Measurements from ENCODE around the gene GPHN.
"Not testable (repeated sequence)": the region's sequence is repeated elsewhere in the genome, so short reads cannot be mapped to it uniquely, and the experiment has no call there.

Gene GPHN

DNA sequence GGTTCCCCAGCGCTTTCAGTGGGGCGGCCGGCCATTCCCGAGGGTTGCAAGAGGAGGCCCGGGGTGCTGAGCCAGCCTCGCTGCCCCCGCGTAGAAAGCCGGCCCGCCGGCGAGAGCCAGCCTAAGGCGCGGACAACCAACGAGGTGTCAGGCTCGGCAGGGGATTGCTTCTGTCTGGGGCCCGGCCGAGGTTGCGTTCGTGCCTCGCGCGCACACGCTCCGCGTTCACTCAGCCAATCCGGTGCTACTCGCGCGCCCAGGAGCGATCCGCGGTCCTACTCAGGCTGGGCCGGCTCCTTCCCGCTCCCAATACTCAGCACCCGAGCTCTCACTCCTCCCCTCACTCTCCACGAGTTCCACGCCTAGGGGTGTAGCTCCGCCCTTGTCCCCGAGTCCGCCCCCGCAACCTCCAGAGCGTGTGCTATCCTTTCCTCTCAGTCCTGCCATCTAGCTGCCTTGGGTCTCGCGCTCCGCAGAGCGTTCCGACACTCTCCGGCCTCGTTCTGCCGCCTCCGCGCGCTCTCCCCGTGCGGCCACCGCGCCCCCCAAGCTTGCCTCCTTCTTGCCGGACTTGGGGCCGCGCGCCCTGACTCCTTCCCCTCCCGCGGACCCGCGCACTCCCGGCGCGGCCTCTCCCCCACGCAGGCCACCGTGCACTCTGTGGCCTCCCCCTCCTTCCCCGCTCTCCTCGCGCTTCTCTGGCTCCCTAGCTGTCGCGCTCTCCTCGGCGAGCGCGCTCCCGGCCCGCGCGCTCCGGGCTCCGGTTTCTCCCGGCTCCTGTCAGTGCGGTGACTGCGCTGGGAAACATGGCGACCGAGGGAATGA is at the start of gene GPHN:
Gene GPHN, plus strand, starts transcription at position 426 of the 825 bp plus-strand sequence.
- DNase-seq = peak; percentile 85

DNA sequence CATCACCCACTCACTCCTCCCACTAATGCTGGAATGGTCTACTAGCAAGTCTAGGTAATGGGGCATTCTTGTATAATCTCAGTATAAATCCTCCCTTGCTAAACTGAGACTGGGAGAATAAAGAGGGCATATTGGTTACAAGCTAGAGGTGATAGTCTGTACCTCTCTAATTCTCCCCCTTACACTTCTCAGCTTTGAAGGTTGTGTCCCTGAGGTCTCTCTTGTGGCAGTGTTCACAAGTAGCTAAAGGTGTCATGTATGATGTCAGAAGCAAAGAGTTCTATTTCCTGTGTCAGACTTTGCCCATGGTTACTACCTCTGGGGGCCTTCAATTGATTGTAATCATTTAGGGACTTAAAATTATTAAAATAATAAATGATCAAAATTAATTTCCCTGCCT is 48.3 kb upstream of the GPHN start:
- DNase-seq = no peak

DNA sequence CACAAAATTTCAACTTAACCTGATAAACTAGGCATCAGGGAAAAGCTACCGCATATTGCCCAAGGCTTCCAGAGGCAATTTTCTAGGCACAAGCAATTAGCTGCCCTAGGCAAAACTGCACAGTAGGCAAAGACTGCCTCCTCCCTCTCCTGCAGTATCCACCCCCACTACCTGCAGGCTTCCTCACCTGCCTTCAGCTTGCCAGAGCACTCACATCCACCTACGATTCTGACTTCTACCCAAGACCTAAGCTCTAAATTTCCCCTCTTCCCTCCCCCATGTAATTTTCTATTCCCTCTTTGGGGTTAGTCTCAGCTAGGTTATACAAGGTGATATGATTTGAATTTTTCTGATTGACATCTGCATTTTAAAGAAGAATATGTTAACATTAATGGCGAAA is 43.7 kb upstream of the GPHN start:
- no peak for DNase-seq

- no peak for DNase-seq
These were observed 39.1 kb upstream of the GPHN start for GRCh38 chr14:66468778-66469367.

- DNase-seq = no peak
These were observed 36.4 kb upstream of the GPHN start for GRCh38 chr14:66471584-66471983.

GRCh38 chr14:66472251-66472650 is 35.7 kb upstream of the GPHN start:
- DNase-seq = no peak

GRCh38 chr14:66473223-66473622 is 34.7 kb upstream of the GPHN start:
- DNase-seq = no peak

- no peak for DNase-seq
These were observed 31.0 kb upstream of the GPHN start for GRCh38 chr14:66476964-66477363.

GRCh38 chr14:66477567-66477966 is 30.4 kb upstream of the GPHN start:
- no peak for DNase-seq

DNA sequence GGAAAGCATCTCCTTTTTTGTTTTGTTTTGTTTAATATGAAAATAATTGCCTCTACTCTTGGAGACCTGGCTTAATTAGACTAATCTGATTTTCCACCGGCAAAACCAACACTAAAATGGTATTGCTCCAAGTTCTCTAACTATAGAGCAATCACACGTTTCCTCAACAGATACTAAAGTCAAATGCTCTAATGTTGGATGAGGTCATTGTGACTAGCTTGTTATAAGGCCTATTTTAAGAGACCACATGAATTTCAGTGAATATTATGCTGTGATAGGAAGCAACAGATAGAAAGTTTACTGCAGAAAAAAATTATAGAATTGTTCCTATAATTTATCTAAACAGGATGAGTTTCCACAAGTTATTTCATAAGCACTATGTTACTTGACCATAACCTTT is 25.1 kb upstream of the GPHN start:
- DNase-seq = no peak

DNA sequence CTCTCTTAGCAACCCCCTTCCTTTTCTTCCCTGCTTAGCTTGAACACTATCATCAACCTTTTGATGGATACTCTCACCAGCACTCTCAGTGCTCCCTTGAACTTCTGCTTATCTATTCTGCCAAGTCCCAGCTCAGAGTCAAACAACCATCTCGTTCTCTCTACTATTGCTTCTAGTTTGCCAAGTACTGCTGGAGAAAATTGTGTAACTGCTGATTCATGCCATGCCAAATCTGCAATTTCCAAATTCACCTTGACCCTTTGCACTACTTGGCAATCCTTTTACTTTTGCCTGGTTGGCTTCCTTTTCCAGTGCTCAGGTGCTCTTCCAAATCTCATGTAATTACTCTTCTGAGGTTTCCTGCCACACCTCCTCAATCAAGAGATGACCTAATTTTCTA is 24.6 kb upstream of the GPHN start:
- DNase-seq = no peak

DNA sequence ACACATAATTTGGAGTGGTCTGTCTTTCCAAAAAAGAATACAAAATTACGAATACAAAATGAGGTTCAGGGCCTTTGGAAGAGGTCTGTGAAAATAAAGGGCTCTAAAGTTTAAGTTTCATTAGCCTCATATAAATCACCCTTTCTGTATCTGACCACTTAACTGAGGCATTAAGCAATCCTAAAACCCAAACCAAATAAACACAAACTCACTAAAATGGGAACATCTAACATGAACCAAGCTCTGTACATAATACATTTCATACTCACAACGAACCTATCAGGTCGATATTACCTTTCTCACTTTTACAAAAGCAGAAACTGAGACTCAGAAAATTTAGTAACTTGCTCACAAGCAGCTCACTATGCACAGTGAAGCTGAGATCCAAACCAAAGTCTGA is 22.9 kb upstream of the GPHN start:
- DNase-seq = no peak

DNA sequence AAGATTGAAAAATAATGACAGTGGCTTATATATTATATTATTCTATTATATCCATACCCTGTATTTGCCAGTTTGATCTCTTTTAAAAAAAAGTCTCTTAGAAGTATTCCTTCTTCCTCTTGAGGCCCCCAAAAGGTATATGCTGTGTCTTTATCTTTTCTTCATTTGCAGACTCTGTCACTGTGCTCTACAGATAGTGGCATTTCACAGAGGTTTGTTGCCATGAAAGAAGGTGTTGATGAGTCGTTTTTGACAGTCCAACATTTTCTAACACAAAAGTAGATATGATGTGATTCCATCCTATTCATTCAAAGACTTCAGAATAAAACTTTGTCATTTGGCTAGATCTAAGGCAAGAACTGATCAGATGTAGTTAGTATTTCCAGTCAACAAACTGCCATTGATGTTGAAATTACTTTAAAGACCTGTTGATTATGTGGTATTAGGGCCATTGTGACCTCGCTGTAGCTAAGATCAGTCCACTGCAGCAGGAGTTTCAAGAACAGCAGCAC is 22.0 kb upstream of the GPHN start, which contains the start of gene CCDC196:
Gene CCDC196, plus strand, starts transcription at position 462 of the 512 bp plus-strand sequence. CDS start 132 bp downstream, outside the sequence.
- no peak for DNase-seq

DNA sequence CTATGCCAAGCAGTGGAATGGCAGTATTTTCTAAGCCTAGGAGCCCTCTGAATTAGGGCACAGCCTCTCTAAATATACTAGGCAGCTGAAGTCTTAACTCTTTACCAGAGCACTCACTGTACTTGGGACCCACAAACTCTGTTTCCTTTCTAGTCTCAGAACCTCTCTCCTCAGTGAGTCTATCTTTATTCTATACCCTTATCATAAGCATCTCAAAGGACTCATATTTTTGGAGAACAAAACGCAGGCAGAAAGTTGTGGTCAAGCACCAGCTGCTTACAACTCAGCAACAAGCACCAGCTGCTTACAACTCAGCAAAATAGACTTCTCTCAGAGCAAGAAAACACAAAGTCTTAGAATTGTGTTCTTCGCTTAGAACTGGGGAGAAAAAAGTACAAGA is 20.8 kb upstream of the GPHN start:
- no peak for DNase-seq

DNA sequence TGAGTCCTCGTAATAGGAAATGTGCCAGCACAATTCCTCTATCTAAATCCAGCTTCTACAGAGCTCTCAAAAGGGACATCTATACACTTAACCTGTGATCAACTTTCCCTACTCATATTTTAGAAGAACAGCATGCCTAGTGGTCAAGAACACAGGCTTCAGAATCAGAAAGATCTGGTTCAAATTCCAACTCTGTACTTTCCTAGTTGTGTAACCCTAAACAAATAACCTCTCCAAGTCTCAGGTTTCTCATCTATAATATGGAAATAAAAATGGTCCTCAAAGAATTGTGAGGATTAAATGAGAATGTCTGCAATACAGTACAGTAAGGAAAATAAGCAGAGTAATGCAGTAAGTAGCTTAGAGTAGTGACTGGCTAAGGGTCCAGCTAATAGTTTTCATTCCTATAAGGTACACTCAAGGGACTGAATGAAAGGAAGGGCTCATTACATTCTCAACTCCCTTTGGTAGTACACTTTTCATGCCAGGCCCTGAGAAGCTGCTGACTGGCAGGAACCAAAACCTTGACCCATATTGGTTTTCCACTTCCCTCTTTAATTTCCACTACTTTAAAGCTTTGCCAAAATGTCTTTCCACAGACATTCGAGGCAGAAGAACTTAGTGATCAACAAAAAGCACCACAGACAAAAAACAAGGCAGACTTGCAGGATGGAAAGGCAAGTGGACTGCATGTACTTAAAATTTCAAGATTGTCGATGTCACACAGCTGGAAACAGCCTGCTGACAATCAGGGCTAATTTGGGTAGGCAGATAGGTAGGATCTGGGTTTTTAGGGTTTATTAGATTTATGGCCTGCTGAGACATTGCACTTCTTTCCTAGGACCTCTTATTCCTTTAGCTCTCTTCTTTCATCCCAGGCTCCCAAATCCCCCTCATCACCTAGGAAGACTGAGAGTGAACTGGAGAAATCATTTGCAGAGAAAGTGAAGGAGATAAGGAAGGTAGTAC is 17.5 kb upstream of the GPHN start:
- DNase-seq = no peak

DNA sequence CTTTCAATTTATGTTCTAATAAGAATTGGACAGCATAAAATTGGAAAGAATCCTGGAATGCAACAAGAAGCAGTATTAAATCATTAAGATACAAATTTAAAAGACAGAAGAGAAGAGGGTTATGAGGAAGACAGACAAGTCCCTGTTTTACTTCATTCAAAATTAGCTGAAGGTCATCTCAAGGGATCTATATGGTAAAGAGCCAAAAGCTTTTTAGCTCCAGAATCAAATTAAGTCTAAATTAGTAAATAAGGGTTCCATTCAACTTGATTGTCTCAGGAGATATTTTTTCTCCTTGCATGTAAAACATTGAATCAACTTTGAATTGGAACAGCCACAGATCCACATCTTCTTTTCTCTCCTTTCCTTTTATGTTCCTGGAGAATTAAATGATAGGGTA is 14.2 kb upstream of the GPHN start:
- DNase-seq = no peak

DNA sequence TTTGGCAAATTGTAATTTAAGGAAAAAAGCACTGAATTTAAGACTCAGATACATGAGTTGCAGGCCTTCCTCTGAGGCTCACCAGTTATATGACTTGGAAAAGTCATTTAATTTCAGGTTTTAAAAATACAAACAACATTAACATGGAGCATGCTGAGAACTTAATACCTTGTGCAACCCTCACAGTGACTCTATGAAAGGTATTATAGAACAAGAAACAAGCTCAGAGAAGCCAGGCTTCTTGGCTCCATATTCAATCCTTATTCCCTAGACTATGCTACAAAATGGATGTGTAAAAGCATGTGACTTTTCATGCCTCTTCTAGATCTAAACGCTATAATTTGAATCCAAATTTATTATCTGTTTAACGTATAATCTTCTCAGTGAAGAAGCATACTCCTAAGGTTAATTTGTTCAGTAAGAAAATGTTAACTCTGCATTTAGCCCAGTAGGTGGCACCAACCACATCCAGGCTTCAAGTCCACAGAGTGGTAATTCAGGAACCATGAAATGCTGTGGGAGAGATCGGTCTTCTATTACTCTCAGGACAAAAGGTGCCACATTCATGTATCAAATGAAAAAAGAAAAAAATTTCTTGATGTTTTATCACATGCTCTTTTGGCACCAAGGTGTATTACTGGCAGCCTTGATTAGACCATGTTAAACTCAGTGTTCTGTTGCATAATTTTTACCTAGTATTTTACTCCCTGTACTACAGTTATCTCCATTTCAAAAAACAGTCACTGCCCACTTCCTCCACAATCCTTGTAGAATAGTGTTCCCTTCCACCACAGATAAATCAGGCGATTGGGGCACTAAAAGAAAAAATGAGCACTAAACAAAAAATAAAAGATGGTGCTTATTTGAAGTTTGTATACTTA is 12.5 kb upstream of the GPHN start:
- DNase-seq = peak; percentile 16

- DNase-seq = no peak
These were observed 11.6 kb upstream of the GPHN start for GRCh38 chr14:66496188-66496807.

DNA sequence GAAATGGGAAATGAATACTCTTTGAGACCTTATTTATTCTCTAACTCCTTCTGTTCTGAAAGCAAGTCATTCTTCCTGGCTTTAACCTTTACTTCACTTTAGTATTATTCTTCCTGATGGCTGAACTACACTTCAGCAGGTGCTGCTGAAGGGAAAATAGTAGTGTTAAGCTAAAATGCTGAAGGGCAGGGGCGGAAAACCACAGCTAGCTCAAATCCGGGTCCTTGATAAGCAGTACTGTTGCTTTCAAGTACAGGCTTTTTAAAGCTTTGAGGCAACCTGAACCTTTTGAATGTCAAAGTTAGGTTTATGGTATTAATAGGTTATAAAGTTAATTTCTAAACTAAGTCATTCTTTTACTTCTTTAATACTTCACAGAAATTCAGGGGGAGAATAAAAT is 11.0 kb upstream of the GPHN start:
- no peak for DNase-seq

GRCh38 chr14:66498311-66498710 is 9.6 kb upstream of the GPHN start:
- DNase-seq = no peak

DNA sequence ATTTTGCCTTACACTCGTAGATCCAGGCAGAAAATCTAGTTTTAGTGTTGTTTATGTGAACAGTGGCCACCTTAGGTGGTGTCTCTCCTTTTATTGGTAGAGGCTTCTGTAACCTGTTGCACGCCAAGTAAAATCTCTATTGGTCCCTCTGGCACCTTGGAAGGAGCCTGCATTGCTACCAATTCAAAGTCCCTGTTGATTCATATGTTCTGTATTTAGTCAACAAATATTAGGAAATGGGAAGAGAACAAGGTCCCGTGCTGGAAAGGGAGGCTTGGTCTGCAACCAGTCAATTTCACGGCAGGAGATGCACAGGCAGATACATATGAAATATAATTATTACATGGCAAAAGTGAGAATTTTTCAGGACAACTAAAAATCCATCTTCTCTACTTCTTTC is 6.4 kb upstream of the GPHN start:
- no peak for DNase-seq

- not testable (repeated sequence) for DNase-seq
These were observed 5.1 kb upstream of the GPHN start for GRCh38 chr14:66502836-66503235.
